Measurements from ENCODE around the gene ZNF653.

ZNF653 gene

DNA sequence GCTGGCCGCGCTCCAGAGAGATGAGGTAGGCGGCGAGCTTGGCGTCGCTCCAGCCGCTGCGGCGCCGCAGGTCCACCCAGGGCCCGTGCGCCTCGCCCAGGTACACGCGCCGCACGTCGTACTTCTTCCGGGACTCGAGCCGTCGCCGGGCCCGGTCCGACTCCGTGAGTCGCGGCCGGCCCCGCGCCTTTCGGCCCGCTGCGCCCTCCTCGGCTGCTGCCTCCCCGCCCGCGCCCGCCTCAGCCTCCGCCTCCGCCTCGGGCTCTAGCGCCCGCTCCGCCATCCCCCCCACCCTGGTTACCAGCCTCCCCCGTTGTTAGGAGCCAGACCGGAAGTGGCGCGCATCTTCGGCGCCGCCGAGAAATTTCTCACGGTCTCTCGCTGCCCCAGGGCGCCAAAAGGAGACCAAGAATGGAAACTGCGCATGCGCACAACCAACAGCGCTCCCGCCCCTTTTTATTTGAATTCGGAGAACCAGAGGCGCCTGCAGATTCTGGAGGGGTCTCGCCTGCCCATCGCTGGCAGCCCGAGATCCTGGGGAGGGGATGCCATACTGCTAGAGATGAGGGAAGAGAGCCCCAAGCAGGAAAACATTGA lies at the start of gene ZNF653:
ZNF653 (minus strand) TSS at position 336 of the 597 bp plus-strand sequence; CDS start at position 283, 53 bp downstream.
- no peak for TF ChIP-seq CTCF (IDR thresholded peaks at IDR 0.05)

GRCh38 chr19:11555246-11555645 lies 49.6 kb upstream of the ZNF653 start:
- TF ChIP-seq CTCF (IDR thresholded peaks at IDR 0.05), result no peak

GRCh38 chr19:11554160-11554559 lies 48.5 kb upstream of the ZNF653 start:
- TF ChIP-seq CTCF (IDR thresholded peaks at IDR 0.05), result no peak

GRCh38 chr19:11552666-11553372 lies 47.2 kb upstream of the ZNF653 start:
- no peak for TF ChIP-seq CTCF (IDR thresholded peaks at IDR 0.05)

GRCh38 chr19:11551603-11552235 lies 46.1 kb upstream of the ZNF653 start:
- TF ChIP-seq CTCF (IDR thresholded peaks at IDR 0.05), result peak; percentile 26; the same call in 1 of the 2 replicates

DNA sequence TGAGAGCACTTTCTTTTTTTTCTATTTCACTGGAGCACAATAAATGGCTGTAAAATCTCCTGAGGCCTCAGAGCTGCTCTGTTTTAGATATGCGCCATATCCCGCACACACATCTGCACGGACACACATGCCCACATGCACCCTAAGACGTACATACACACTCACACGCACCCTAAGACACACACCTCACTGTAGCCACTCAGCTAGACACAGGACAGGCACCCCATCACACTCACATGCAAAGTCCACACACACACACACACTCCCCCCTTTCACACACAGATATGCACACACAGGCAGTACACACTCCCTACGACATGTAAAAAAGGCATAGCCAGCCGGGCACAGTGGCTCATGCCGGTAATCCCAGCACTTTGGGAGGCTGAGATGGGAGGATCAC lies 44.6 kb upstream of the ZNF653 start:
- no peak for TF ChIP-seq CTCF (IDR thresholded peaks at IDR 0.05)

- TF ChIP-seq CTCF (IDR thresholded peaks at IDR 0.05), result no peak
These were observed 43.8 kb upstream of the ZNF653 start for GRCh38 chr19:11549386-11549953.

Measured in LNCAP (cell line).